HPDE6-E6E7 (cell line): ENCODE results near the gene PRDX1.

ENCODE experiments used
- DNase-seq: peaks from one replicate; pipeline ENCODE4 v3.0.0; 2011; ENCODE audit warnings: missing footprints; ENCODE audit errors: extremely low spot score

PRDX1 gene

GRCh38 chr1:45465277-45465676 lies 56.4 kb downstream of the PRDX1 start:
- DNase-seq: no peak
